ENCODE data around the gene MSANTD2.

MSANTD2 gene

GRCh38 chr11:124791626-124792341, 8.4 kb downstream of the MSANTD2 start:
- CTCF ChIA-PET = interaction anchor here (0.5 to 21.6 kb wide), 7 partner anchors 8 to 148 kb away, joined by 3 to 331 read pairs (median 26); partner anchors contain the start of genes ESAM and ROBO3
- POLR2A ChIA-PET = no interaction called here
- DNase-seq (ENCODE audit: low read depth, low spot score) = no peak
- TF ChIP-seq CTCF (IDR thresholded peaks at IDR 0.05; ENCODE audit: insufficient read depth, low read length, missing control alignments) = no peak
- H3K4me3 ChIP-seq (ENCODE audit: low read depth, low read length) = no peak overlapping the region

GRCh38 chr11:124788521-124788920, 11.7 kb downstream of the MSANTD2 start:
- CTCF ChIA-PET = interaction anchor here (0.9 to 21.6 kb wide), 3 partner anchors 10 to 144 kb away, joined by 3 to 331 read pairs (median 14); partner anchors contain the start of gene ESAM
- POLR2A ChIA-PET = no interaction called here
- TF ChIP-seq CTCF (IDR thresholded peaks at IDR 0.05; ENCODE audit: insufficient read depth, low read length, missing control alignments) = no peak
- no peak overlapping the region for H3K4me3 ChIP-seq (ENCODE audit: low read depth, low read length)
- no peak for DNase-seq (ENCODE audit: low read depth, low spot score)

GRCh38 chr11:124784051-124784450, 16.2 kb downstream of the MSANTD2 start:
- TF ChIP-seq CTCF (IDR thresholded peaks at IDR 0.05; ENCODE audit: insufficient read depth, low read length, missing control alignments) = no peak
- DNase-seq (ENCODE audit: low read depth, low spot score) = no peak
- ChIA-PET POLR2A (no interaction called here), CTCF (interaction anchor here (1.1 to 21.6 kb wide), 7 partner anchors 9 to 140 kb away, joined by 3 to 331 read pairs (median 4); partner anchors contain the start of gene ESAM)
- H3K4me3 ChIP-seq (ENCODE audit: low read depth, low read length) = no peak overlapping the region

GRCh38 chr11:124783002-124783401, 17.2 kb downstream of the MSANTD2 start:
- no peak for TF ChIP-seq CTCF (IDR thresholded peaks at IDR 0.05; ENCODE audit: insufficient read depth, low read length, missing control alignments)
- H3K4me3 ChIP-seq (ENCODE audit: low read depth, low read length) = no peak overlapping the region
- POLR2A ChIA-PET = no interaction called here
- CTCF ChIA-PET = interaction anchor here (0.9 to 21.6 kb wide), 6 partner anchors 11 to 138 kb away, joined by 3 to 331 read pairs (median 6); partner anchors contain the start of gene ESAM
- no peak for DNase-seq (ENCODE audit: low read depth, low spot score)

GRCh38 chr11:124779568-124779967, 20.6 kb downstream of the MSANTD2 start:
- DNase-seq (ENCODE audit: low read depth, low spot score) = no peak
- CTCF ChIA-PET = interaction anchor here (1.1 to 20.9 kb wide), 5 partner anchors 10 to 136 kb away, joined by 4 to 331 read pairs (median 18); partner anchors contain the start of genes ESAM and MSANTD2
- TF ChIP-seq CTCF (IDR thresholded peaks at IDR 0.05; ENCODE audit: insufficient read depth, low read length, missing control alignments) = no peak
- H3K4me3 ChIP-seq (ENCODE audit: low read depth, low read length) = no peak overlapping the region
- POLR2A ChIA-PET = no interaction called here

- no peak overlapping the region for H3K4me3 ChIP-seq (ENCODE audit: low read depth, low read length)
- TF ChIP-seq CTCF (IDR thresholded peaks at IDR 0.05; ENCODE audit: insufficient read depth, low read length, missing control alignments) = no peak
- DNase-seq (ENCODE audit: low read depth, low spot score) = no peak
- ChIA-PET POLR2A (no interaction called here), CTCF (interaction anchor here (1.0 to 20.9 kb wide), 6 partner anchors 11 to 134 kb away, joined by 3 to 331 read pairs (median 12); partner anchors contain the start of genes ESAM and MSANTD2)
Measured at GRCh38 chr11:124778281-124778680, 21.9 kb downstream of the MSANTD2 start.

Data from AG04449 (cell line).